Ramos (cell line): Measurements from ENCODE around the gene WDR86.

Experiments
- in situ Hi-C: fragments of 300-500 bp; cut with MboI; formaldehyde crosslinking; loops from one replicate; pipeline ENCODE4 v1.14.3; 2022; ENCODE audit warnings: low sequenced_read_pairs; ENCODE audit not compliant: unreplicated experiment

The WDR86 gene

DNA sequence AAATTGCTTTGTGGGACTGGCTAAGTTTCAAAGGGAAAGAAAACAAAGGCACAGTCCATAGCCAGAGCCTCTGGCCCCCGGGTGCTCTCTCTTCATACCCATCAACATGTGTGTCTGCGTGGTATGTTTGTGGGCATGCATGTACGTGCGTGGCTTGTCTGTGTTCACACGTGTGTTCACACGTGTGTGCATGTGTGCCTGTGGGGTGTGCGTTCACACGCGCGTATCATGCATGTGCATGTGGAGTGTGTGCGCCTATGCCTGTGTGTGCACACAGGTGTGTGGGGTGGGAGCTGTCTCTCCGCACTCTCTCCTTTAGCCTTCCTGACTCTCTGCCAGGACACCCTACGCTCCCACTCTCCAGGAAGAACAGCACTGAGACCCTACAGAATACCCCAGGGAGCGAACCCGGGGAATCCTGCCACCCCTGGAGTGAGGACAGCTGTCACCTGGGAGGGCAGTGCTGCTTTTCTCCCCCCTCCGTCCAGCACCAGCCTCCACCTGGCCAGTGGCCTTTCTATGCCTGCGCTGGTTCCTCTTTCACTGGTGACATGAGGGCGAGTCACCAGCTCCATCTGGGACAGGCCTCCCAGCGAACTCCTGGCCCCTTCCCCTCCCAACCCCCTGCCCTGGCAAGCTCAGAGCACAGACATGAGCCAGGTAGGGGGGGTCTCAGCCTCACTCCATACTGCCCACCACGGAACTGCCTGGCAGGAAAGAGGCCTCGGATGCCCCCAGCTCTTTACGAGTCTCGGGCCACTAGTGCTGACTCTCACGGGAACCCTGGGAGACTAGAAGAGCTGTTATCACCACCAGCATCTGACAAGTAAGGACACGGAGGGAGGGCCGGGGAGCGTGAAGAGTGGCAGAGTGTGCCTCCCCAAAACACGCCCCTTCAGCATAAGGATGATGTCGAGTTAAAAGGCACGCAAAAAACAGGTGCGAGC lies 16.5 kb downstream of the WDR86 start:
- in situ Hi-C loops = no loop called here

DNA sequence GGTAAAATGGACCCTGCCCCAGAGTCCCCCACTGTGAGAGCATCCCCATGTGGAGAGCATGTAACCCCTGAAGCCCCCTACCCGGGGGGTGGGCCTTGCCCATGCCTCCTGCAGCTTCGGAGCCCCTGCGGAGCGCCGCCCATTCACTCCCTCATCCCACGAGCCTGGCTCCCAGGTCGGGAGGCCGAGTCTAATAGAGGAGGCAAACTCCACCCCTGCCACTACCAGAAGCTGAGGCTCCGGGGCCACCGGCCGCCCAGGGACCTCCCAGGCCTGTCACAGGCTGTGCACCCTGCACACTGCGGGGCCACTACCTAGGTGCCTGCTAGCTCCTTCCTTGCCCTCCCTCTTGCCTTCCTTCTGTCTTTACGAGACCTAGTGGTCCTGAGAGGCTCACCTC lies 17.4 kb downstream of the WDR86 start:
- in situ Hi-C loops = no loop called here

DNA sequence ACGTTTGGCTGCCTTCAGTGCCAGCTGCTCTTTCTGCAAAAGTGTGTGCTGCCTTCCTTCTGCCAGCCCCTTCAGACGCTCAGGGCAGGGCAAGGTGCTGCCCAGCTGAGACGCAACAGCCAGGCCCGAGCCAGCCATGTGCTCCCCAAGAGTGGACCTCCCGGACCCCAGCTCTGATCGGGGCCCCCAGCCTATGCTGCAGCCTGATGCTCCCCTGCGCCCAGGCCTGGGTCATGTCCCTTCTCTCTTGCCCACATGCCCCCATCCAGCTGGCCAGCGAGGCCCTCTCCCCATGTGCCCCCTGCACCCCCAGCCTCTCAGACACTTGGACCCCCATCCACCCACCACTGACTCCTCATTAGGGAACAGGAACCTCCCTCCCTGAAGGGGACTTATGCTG lies 17.8 kb downstream of the WDR86 start:
- in situ Hi-C loops = no loop called here

DNA sequence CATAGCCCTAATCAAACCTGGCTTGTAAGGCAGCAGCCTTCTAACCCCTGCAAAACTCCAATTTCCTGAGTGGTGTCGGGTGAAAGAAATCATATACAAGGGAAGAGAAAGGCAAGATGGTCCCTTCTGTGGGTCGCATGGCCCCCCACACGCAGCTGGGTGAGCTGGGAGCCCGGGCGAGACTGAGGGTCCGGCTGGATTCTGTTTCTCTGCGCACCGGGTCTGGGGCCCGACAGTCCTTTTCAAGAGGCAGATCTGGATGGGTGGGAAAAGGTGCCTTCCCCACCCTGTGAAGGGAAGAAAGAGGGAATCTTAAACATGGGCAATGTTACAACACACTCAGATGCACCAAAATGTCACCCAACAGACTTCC lies 18.5 kb downstream of the WDR86 start:
- in situ Hi-C loops = no loop called here

DNA sequence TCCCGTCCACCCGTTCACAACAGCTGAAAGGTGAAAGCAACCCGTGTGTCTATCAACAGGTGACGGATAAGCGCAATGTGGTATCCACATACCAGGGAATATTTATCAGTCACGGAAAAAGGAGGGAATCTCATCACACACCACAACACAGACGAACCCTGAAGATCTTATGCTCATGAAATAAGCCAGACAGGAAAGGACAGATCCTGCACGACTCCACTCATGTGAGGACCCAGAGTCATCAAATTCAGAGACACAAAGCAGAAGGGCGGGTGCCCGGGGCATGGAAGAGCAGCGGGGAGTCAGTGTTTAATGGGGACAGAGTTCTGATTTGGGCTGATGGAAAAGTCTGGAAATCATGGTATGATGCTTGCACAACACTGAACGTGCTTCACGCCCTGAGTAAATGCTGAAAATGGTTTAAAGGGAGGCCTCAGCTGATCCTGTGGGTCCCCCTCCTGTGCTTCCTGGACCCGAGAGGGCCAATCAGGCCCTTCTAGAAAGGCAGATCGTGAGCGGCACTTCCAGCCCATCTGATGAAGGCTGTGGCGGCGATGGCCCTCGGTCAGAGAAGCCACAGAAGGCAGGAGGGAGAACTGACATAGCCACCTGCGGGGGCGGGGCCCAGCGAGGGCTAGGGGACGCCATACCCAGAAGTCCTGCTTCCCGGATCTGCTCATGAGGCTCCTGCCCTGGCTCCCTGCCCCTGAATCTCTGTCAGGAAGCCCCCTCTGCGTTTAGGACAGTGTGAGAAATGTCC lies 19.1 kb downstream of the WDR86 start:
- in situ Hi-C loops = no loop called here

DNA sequence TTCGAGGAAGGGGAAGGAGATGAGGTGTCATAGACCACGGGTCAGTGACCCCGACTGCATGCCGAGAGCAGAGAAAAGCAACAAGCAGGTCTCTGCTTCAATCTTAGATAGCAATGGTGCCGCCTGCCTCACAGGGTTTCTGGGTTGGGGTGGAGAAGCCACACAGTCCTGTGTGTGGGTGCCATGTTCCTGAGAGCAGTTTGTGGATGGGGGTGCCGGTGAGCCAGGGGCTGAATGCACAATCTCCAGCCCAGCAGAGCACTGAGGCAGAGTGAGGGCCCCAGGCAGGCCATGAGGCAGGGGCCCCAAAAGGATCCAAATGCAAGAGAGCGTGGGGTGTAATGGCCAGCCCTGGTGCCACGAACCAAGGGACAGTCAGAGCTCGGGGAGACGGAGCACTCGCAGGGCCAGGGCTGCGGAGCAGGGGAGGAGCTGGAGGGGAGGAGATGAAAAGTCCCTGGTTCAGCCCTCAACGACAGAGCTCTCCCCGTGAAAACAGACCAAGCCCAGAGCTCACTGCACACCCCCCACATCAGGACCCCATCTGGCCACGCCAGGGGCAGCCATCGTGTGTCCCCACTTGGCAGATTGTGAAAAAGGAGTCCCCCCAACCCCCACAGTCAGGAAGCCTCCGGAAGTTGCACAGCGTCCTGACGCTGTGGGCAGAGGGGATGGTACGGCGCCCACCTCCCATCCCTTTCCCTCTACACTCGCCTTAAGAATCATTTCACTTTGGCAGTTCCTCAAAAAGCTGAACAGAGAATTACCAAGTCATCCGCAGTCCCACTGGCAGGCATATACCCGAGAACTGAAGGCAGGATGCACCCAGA lies 19.9 kb downstream of the WDR86 start:
- in situ Hi-C loops = no loop called here

DNA sequence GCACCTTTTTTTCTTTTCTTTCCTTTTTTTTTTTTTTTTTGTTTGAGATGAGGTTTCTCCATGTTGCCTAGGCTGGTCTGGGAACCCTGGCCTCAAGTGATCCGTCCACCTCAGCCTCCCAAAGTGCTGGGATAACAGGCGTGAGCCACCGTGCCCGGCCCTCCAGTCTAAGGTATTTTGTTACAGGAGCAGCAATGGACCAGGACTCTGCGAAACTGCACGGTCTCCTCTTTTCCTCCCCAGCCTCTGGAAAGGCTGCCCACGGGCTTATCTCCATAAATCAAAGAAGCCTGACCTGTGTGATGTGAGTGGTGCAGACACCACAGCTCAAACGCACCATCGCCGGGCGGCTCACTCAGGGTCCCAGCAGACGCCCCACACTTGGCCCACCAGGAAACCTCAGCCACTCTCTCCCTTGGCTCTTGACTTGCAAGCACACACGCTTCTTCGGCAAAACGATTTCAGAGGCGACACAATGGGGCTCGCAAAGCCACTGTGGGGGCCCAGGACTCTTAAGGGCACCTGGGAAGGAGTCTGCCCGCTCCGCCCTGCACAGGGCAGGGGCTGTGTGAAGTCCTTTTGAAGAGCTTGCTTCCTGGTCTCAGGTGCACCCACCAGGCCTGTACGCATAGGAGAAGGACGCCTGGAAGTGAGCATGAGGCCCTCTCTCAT lies 20.6 kb downstream of the WDR86 start:
- in situ Hi-C loops = no loop called here

DNA sequence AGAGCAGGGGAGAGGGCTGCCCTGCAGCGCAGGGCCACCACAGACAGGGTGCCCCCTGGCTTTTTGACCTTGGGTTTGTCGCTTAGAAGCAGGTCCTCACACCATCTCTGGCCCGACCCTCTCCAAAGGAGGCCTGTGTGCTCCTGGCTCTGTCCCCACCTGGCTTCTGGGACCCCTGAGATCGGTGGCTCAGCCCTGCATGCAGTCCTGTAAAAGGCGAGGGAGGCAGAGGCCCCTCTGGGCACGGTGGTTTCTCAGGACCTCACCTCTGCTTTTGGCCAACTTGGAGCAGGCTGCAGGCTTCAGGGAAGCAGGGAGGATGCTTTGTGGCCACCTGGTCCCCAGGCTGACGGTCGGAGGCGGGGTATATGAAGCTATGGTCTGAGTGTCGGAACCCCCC lies 21.4 kb downstream of the WDR86 start:
- in situ Hi-C loops = no loop called here

DNA sequence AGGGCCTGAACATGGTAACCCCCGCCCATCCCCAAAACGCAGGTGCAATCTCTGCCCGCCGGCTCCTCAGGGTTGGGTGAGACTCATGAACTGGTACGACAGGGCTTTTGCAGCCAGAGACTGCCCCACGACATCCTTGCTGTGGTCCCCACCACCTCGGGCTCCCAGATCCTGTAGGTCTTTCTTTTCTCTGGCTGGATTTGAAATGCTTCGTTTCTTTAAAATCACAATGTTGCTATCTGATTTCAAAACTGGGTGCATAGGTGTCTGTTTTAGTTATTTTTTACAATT lies 21.9 kb downstream of the WDR86 start:
- in situ Hi-C loops = no loop called here

DNA sequence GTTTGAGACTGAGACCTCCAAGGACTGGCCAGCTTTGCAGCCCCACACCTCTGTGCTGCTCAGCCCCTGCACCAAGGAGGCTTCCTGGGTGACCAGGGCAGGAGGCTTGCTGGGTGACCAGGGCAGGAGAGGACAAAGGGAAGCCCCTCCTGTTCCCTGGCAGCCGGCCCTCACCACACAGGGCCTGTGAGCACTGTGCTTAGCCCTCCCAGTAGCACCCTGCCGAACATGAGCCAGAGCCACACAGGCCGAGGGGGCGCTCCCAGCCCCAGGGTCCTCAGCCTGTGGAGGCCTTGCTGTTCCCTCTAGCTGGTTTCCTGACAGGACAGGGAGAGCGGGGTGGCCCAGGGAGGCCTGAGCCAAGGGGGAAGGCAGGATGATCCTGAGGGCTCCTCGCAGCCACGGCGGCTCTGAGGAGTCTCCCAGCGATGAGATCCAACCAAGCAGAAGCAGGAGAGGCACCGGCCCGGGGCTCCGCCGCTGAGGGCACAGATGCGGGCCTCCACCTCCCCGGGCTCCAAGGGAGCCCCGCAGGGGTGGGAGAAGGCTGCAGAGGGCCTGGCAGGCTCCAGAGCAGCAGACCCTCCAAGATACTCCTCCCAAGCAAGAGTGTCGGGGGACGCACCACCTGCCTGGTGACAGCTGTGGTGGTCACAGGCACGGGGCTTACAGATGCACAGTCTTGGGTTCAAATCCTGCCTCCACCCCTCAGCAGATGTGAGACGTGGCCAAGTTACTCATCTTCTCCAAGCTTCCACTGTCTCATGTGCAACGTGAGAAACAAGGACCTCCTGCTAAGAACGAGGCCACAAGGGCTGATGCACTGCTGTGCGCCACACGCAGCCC lies 22.5 kb downstream of the WDR86 start:
- in situ Hi-C loops = no loop called here

DNA sequence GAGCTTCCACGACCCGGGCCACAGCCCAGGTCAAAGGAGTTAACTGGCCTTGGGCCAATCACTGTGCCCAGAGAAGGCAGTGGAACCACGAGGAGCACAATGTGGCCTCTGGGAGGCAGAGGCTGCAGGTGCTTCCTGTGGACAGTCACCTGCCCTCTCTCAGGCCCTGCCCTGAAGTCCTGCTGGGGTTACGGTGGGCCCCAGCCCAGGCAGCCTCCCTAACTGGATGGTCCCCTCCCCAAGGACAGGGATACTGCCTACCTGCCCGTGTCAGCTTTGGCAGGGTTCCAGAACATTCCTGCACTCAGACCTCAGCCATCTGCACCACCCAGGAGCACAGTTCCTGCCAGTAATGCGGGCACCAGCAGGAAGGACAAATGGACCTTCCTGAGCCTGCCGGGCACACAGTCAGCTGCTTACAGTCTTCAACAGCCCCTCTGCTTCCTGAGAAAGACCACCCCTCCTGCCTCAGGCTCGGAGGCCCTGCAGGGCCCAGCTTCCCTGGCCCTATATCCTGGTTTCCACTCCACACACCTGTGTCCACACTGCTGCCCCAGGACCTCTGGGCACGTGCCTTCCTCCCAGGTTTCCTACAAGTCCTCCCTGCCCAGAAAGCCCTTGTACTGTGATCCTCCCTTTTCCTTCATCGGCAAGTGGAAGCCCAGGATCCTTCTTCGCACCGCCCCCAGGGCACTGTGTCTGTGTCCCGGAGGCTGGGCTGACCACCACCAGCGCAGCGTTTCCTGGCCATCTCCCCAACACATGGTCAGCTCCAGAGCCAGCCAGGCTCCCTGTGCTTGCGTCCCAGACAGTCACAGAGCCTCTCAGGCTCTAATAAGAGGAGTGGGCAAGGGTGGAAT lies 23.3 kb downstream of the WDR86 start:
- in situ Hi-C loops = no loop called here

DNA sequence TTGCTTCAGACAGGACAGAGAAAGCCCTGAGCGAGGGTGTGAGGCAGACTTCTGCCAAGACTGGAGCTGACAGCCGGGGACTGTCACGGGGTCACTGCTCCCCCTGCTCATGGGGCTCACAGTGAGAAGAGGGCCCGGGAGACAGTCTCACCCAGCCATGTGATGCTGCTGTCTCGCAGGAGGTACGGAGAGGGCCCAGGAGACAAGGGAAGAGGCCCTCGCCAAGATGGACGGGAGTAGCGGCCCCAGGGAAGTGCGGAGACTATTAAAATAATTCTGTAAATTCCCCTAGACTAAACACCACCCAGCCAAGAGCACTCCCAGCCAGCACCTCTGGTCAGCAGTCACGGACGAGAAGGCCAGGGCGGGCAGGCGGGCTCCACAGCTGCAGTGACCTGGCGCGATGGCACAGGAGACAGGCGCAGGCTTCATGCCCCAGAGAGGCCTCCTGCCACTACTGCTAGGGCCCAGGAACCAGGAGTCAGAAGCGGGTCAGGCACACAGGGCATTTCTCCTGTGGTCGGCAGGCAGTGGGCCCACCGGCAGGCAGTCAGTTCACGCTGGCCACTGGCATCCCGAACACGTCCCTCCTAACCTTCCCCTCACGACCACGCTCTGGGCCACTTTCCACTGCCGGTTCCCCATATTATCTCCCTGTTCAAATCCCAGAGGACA lies 24.1 kb downstream of the WDR86 start:
- in situ Hi-C loops = no loop called here

DNA sequence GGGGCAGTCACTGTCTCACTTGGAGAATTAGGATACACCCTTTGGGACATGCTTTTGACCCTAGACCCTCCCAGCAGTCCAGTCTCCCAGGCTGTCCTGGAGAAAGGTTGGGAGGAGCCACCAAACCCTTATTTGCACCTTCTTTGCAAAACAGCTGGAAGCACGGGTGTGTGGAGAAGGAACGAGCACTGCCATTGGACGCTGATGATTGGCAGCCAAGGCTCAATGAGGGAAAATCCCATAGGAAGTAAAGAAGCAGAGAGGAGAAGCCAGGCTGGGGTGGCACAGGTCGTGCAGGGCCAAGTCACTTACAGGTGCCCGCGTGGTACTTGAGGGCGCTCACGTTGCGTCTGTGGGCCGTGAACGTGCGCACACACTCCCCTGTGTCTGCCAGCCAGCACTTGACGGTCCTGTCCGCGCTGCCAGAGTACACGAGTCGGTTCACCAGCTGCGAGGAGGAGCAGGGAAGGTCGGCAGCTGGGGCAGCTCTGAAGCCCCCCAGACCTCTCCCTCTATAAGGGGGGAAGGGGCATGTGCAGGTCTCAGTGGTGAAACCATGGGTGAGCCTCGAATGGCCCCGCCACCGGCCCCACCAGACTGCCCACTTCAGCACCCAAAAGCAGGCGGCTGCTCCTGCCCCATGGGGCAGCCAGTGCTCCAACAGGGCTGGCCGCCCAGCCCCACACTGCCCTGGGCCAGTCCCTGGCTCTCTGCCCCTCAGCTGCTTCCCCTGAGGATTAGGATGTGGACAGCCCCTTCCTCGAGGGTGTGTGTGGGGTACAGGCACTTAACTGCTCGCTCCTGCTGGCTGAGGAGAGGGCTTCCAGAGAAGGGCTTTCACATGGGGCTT lies 24.8 kb downstream of the WDR86 start:
- in situ Hi-C loops = no loop called here

DNA sequence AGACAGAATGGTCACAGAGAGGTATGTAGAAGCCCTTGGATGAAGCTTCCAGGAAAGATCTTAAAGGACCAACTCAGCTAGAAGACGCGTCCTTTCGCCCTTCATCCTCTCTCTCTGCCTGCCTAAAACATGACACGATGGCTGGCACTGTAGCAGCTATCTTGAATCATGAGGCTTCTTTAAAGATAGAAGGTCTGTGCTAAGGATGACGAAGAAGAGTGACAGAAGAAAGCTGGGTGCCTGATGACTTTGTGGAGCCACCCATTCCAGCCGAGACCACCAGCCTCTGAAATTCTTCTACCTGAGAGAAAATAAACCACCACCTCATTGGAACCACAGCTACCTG lies 25.5 kb downstream of the WDR86 start:
- in situ Hi-C loops = no loop called here

DNA sequence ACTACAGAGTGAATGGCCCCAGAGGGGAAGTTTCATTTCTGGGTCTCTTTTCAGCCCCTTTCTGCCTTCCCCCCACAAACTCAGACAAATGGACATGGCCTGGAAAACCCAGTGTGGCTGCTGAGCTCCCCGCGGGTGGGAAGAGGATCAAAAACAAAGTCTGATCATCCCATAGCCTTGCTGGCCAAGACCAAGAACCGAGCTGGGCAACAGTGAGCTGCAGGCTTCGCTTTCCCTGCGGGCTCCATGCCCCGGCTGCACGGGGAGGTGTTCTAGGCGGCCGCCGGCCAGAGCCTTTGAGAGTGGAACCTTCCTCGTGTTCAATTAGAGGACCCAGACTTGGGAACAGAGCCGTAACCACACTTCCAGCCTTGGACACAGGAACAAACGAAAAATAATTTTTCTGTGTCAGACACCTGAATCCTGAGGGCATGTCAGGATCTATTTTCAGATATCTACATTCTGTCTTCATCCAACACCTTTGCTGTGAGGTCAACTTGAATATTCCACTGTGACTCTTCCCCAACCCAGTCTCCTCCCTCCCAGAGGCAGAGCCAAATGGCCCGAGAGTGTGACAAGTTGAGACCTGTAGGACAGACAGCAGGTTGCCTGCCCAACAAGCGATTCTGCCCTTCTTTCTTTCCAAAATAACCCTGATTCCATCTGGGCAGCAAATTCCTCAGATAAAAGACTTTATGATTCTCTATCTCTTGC lies 26.0 kb downstream of the WDR86 start:
- in situ Hi-C loops = no loop called here

DNA sequence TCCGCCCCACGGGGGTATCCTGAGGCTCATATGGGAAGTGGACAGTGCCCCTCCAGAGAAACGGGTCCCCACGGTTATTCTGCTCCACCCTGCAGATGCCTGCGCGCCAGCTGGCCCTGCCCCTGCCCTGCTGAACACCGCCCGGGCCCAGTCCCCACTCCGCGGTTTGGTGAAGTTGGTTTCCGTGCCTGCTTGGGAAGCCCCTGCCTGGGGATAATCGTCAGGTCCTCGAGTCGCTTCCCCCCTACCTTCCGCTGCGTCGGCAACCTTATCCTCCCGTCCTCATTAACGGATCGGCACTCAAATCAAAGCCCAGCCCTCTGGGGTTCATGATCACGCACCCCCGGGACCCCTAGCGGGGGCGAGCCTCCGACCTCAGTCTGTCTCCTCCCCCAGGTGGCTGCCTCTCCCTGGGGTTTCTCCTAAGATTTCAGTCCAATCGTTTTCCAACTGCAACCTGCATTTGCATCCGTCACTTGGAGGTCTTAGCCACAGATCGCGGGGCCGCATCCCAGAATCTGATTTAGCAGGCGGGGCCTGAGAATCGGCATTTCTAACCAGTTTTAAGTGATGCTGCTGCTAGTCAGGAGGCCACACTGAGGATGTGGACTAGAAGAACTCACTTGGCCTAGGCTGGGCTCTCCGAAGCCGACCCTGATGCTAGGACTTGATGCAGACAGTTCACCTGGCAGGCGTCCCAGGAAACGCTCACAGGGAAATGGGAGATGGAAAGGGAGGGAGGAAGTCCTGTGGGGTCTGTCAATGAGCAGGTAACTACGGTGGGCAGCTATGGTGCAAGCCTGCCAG lies 27.6 kb downstream of the WDR86 start:
- in situ Hi-C loops = no loop called here
